Measurements from ENCODE around the gene STK17A.

GRCh38 chr7:43629857-43630256 is 46.9 kb downstream of the STK17A start:
- TF ChIP-seq, protein P1, sequence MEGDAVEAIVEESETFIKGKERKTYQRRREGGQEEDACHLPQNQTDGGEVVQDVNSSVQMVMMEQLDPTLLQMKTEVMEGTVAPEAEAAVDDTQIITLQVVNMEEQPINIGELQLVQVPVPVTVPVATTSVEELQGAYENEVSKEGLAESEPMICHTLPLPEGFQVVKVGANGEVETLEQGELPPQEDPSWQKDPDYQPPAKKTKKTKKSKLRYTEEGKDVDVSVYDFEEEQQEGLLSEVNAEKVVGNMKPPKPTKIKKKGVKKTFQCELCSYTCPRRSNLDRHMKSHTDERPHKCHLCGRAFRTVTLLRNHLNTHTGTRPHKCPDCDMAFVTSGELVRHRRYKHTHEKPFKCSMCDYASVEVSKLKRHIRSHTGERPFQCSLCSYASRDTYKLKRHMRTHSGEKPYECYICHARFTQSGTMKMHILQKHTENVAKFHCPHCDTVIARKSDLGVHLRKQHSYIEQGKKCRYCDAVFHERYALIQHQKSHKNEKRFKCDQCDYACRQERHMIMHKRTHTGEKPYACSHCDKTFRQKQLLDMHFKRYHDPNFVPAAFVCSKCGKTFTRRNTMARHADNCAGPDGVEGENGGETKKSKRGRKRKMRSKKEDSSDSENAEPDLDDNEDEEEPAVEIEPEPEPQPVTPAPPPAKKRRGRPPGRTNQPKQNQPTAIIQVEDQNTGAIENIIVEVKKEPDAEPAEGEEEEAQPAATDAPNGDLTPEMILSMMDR (IDR thresholded peaks at IDR 0.05) = no peak
- no peak for TF ChIP-seq POLR2AphosphoS5 (IDR thresholded peaks at IDR 0.05)

All from upper lobe of left lung (tissue), 4 donors.